Hepatocyte (in vitro differentiated cells): ENCODE results near the gene LPP.

ENCODE experiments used
- CTCF ChIP-seq: fragments of 200-600 bp; sonication (generic); IDR thresholded peaks from 2 replicates; pipeline ENCODE4 v1.5.1; 2016; ENCODE audit warnings: antibody characterized with exemption, mild to moderate bottlenecking; ENCODE audit not compliant: poor library complexity
- EZH2 ChIP-seq: fragments of 200-600 bp; sonication (generic); IDR thresholded peaks from 2 replicates; pipeline ENCODE4 v1.6.1; 2016; ENCODE audit warnings: antibody characterized with exemption, mild to moderate bottlenecking, borderline replicate concordance
- EZH2phosphoT487 ChIP-seq: fragments of 200-600 bp; sonication (generic); IDR thresholded peaks from one replicate; pipeline ENCODE4 v1.6.1; 2018; ENCODE audit warnings: antibody characterized with exemption, mild to moderate bottlenecking, low read depth, moderate library complexity; ENCODE audit not compliant: unreplicated experiment, severe bottlenecking

GRCh38 chr3:188520466-188520865 is 366.5 kb downstream of the LPP start:
- TF ChIP-seq CTCF (no peak), EZH2 (no peak), EZH2phosphoT487 (no peak)
